H1 (cell line): ENCODE measurements around the gene C2orf76. TPM values are rescaled to one million over a fixed set of nuclear protein-coding genes. Genes with fewer than 3 reads are reported as not detected.
A peak's percentile ranks its signal among the peaks of the same experiment; 100 is the strongest.

Experiments
- BACH1 ChIP-seq: IDR thresholded peaks from 2 replicates; pipeline ENCODE4 v1.6.1; 2012; ENCODE audit warnings: low read length, improper control_type of control experiment
- BCL11A ChIP-seq, 2 experiments: IDR thresholded peaks; one replicate each; pipeline ENCODE4 v1.6.1; 2011; ENCODE audit warnings: low read depth in 2 of 2, low read length in 2 of 2, mild to moderate bottlenecking in 2 of 2
- CEBPB ChIP-seq: IDR thresholded peaks from 2 replicates; pipeline ENCODE4 v1.6.1; 2012; ENCODE audit warnings: low read depth, low read length
- CREB1 ChIP-seq: IDR thresholded peaks from 2 replicates; pipeline ENCODE4 v1.6.1; 2012; ENCODE audit warnings: inconsistent platforms
- GTF2F1 ChIP-seq: IDR thresholded peaks from 2 replicates; pipeline ENCODE4 v1.6.1; 2012; ENCODE audit warnings: low read depth, low read length, improper control_type of control experiment, borderline replicate concordance
- HDAC2 ChIP-seq, 2 experiments: fragments of 300-600 bp in 1 of 2; sonication (generic) in 1 of 2; IDR thresholded peaks; 2 replicates each; pipeline ENCODE4 v1.6.1; 2011 to 2012; ENCODE audit warnings: low read depth in 2 of 2, low read length in 2 of 2, mild to moderate bottlenecking in 2 of 2, moderate library complexity in 2 of 2, borderline replicate concordance in 1 of 2, inconsistent platforms in 1 of 2
- MAFK ChIP-seq: IDR thresholded peaks from 2 replicates; pipeline ENCODE4 v1.6.1; 2012; ENCODE audit warnings: low read depth, mild to moderate bottlenecking, improper control_type of control experiment, low read length
- POU5F1 ChIP-seq: IDR thresholded peaks from 2 replicates; pipeline ENCODE4 v1.6.1; 2011; ENCODE audit warnings: low read depth, mild to moderate bottlenecking, low read length, moderate library complexity
- SP1 ChIP-seq: IDR thresholded peaks from 2 replicates; pipeline ENCODE4 v1.6.1; 2011; ENCODE audit warnings: low read depth, low read length
- TEAD4 ChIP-seq: IDR thresholded peaks from 2 replicates; pipeline ENCODE4 v1.6.1; 2012; ENCODE audit warnings: low read depth, low read length, inconsistent platforms, mixed read lengths
- polyA plus RNA-seq, 7 experiments: library from polyadenylated mRNA; depleted of rRNA in 3 of 7; stranded (reverse) in 5 of 7; unstranded in 2 of 7; fragments of >200 nt in 5 of 7; fragments of 200-250 nt in 2 of 7; gene quantifications; 1 replicate in 5 of 7; 2 replicates in 1 of 7; 4 replicates in 1 of 7; pipeline versions ENCODE4 v1.2.1 to v1.2.3, GENCODE V29; 2011 to 2013; ENCODE audit warnings: missing spikeins in 2 of 7, mixed read lengths in 2 of 7
- total RNA-seq: library from RNA; stranded (reverse); fragmentation: NEBNext Ultra II Directional; extraction: Animal tissue kit (Norgen Biotek cat#: 25700); gene quantifications from 2 replicates; pipeline ENCODE4 v1.2.1, GENCODE V29; 2021
- TF ChIP-seq, protein P1 (sequence below): IDR thresholded peaks from 2 replicates; pipeline ENCODE4 v1.6.1; 2012; ENCODE audit warnings: low read length, inconsistent platforms

The C2orf76 gene
- total and polyA plus RNA-seq, 2 of the 8 experiments (the other 6 are each of a cell fraction or from before 2014, with no cell fraction given), result 4.4 to 5.0 TPM

DNA sequence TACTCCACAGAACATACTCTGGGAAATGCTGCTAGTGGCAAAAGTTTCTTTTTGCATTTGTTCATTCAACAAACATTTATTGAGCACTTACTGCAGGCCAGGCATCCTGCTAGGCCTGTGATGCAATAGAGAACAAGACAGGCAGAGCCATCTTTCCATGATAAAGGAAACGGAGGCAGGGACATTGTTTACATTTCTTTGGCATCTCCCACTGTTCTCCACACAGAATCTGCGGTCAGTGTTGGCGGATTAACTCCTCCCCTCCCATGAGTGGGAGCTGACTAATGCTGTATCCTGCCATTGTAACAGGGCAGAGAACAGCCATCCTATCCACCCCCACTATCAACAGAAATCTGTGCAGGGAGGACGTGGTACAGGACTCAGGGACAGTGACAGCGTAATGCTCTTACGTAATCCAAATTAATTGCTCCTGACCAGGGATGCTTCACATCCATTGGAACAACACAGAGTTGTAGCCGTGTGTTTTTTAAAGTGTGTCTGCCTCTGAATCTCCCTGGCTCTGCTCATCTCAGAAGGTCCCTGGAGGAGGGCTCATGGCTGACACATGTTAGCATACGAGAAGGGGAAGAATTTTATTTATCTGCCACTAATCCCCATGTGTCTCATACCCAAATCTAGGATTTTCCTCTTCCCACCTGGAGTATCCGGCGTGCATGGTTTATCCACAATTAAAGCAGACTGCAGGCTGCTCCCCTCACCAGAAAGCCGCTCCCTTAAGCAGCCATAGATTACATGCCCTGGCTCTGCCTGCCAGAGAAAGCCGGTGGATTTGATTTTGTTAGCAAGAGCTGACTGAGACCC lies 110.7 kb downstream of the C2orf76 start (continued):
- peak; percentile 71 for TF ChIP-seq TEAD4
- TF ChIP-seq CREB1, result peak; percentile 34; the same call in 1 of the 2 replicates
- peak; percentile 83 for TF ChIP-seq BACH1
- TF ChIP-seq HDAC2 (IDR thresholded peaks at IDR 0.05; ENCODE audit: borderline replicate concordance in 1 of 2, low read depth in 2 of 2, low read length in 2 of 2), result peak; percentile 76 to 79; a peak in 1 of 4 replicates
- TF ChIP-seq MAFK, result no peak
- peak; percentile 99 for TF ChIP-seq CEBPB
- no peak for TF ChIP-seq BCL11A (IDR thresholded peaks at IDR 0.05; ENCODE audit: low read depth in 2 of 2, low read length in 2 of 2)
- peak; percentile 47; the same call in 1 of the 2 replicates for TF ChIP-seq POU5F1
- TF ChIP-seq, protein P1, sequence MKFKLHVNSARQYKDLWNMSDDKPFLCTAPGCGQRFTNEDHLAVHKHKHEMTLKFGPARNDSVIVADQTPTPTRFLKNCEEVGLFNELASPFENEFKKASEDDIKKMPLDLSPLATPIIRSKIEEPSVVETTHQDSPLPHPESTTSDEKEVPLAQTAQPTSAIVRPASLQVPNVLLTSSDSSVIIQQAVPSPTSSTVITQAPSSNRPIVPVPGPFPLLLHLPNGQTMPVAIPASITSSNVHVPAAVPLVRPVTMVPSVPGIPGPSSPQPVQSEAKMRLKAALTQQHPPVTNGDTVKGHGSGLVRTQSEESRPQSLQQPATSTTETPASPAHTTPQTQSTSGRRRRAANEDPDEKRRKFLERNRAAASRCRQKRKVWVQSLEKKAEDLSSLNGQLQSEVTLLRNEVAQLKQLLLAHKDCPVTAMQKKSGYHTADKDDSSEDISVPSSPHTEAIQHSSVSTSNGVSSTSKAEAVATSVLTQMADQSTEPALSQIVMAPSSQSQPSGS, result peak; percentile 64; the same call in 1 of the 2 replicates
- peak; percentile 11; the same call in 1 of the 2 replicates for TF ChIP-seq SP1
- no peak for TF ChIP-seq GTF2F1
